GM10266 (cell line): Measurements from ENCODE around the gene NPLOC4.

Source experiments
- DNase-seq: peaks from one replicate; pipeline ENCODE4 v3.0.0; 2012; ENCODE audit errors: extremely low spot score
- CTCF ChIP-seq: IDR thresholded peaks from 2 replicates; pipeline ENCODE4 v1.5.1; 2012; ENCODE audit warnings: mild to moderate bottlenecking, low read depth; ENCODE audit not compliant: control insufficient read depth, insufficient read depth; ENCODE audit errors: missing control alignments

The NPLOC4 gene

GRCh38 chr17:81537856-81538555, 98.9 kb downstream of the NPLOC4 start:
- DNase-seq: no peak

GRCh38 chr17:81537343-81537855, 99.5 kb downstream of the NPLOC4 start:
- DNase-seq: peak; percentile 73
- TF ChIP-seq CTCF: peak; percentile 63

More at GRCh38 chr17:81537856-81538555, 98.9 kb downstream of the NPLOC4 start:
- TF ChIP-seq CTCF: no peak

GRCh38 chr17:81536299-81537290, 100.3 kb downstream of the NPLOC4 start:
- TF ChIP-seq CTCF: no peak
- DNase-seq: no peak

GRCh38 chr17:81535480-81536298, 101.2 kb downstream of the NPLOC4 start:
- no peak for DNase-seq
- no peak for TF ChIP-seq CTCF

- DNase-seq: no peak
These were observed 101.9 kb downstream of the NPLOC4 start for GRCh38 chr17:81535007-81535328.

More at GRCh38 chr17:81535007-81535328, 101.9 kb downstream of the NPLOC4 start:
- no peak for TF ChIP-seq CTCF
